CD4-positive, alpha-beta T cell treated with Interleukin-21 for 1 hour (primary cell): ENCODE data around the gene MAGI2.
"Not testable (repeated sequence)": the region's sequence is repeated elsewhere in the genome, so short reads cannot be mapped to it uniquely, and the experiment has no call there.

Experiments
- DNase-seq: peaks from one replicate; pipeline ENCODE4 v3.0.0-alpha.2; 2020

MAGI2 gene

DNA sequence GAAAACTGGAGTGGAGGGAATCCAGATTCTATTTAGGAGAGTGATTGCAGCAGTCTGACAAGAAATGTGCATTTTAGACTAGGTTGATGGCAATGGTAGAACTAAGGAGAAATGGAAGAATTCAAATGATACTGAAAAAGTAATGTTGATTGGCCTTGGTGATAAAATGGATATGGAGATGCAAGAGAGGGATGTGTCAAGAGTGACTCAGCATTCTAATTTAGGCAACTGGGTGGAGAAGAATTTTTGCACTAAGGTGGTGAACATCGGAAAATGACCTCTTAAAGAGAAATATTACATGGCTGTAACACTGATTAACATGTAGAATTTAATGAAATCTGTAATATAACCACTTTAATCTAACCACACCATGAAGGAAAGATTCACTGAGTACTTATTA, 848.3 kb downstream of the MAGI2 start:
- DNase-seq = no peak

DNA sequence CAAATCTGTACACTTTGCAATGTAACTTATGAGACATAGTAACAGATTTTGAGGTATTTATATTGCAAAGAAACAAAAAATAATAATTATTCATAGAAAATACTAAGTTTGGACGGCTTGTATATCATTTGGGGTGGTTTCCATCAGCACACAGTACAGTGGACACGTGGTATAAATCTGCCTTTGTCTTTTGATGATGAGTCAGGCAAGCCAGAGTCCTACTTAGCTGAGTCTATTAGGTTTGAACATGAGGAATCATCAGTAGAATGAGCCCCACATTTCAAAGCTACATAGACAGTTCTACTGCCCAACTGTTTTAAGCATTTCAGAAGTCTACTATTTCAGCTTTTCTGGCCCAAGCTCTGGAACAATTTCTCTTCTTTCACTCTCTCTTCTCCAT, 851.7 kb downstream of the MAGI2 start:
- DNase-seq = no peak

- DNase-seq = no peak
Measured at GRCh38 chr7:78594156-78594555, 859.3 kb downstream of the MAGI2 start.

GRCh38 chr7:78588393-78588792, 865.1 kb downstream of the MAGI2 start:
- DNase-seq = no peak

DNA sequence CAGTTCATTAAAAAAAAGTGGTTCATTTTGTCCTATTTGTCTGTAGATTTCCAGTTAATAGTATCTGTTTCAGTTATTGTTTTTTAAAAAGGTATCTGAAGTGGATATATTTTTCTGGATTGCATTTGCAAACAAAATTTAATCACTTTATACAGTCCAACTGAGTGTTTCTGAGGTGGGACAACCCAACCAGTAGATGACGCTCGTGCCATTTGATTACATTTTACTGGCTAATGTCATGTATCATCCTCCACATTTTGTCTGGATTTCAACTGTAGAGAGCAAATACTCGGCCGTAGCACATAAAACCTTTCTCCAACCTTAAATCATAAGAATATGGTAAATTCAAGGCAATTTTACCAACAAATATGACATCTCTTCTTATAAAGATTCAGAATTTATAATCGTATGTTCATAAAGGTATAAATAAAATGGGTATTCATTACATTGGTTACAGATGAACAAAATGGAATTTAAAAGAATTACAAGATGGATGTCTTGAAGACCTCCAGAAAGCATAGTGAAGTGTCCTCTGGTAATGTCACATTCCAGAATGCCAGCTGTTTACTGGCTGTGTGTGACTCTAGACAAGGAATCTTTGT, 865.9 kb downstream of the MAGI2 start:
- no peak for DNase-seq

DNA sequence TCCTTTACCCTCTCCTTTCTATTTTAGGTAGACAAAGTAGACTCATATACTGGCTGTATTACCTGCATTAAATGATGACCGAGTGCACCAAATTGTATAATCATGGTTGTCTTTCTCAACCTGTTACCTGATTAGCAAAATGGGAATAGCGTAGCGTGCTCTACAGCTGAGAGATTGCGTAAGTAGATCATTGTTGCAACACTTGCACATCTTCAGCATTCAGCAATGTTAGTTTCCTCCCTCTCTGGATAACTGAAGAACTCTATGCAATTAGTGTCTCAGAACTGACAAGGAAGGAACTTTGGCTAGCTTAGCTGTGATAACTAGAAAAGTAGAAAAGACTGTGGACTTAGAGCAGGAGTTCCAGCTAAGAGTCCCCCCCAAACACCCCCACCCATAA, 867.5 kb downstream of the MAGI2 start:
- DNase-seq = no peak

GRCh38 chr7:78578686-78579085, 874.8 kb downstream of the MAGI2 start:
- no peak for DNase-seq

DNA sequence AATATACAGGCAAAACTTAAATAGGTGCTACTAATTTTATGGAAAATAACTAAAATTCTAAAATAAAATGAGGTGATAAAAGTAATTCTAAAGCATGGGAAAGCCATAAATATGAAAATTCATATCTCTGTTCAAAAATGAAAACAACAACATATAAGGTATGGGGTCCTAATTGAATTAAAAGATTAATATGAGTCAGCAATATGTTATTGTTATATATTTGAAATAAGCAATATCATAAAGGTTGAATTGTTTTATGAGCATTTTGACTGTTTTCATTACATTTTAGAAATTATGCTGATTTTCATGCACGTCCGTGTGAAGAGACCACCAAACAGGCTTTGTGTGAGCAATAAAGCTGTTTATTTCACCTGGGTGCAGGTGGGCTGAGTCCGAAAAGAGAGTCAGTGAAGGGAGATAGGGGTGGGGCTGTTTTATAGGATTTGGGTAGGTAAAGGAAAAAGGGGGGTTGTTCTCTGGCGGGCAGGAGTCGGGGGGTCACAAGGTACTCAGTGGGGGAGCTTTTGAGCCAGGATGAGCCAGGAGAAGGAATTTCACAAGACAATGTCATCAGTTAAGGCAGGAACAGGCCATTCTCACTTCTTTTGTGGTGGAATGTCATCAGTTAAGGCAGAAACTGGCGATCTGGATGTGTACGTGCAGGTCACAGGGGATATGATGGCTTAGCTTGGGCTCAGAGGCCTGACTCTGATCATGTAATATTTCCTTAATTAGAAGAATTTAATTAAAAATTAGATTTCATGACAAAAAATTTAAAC, 876.1 kb downstream of the MAGI2 start:
- DNase-seq = not testable (repeated sequence)

DNA sequence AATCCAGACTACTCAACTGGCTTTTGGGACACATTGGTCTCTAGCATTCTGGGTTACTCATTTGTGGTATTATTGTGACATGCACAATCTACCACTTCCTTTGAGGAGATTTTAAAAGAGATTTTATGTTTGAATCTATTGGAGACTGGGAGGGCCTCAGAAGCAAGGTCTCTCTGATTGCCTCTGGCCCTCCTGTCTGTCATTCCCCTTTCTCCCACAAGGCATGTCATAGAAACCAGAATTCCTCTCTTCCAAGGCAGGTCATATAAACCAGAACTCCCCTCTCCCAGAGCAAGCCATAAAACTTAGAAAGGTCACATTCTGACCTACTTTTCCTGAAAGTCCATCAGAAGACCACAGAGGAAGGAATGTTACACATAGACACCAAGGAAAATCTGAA, 877.2 kb downstream of the MAGI2 start:
- DNase-seq = no peak

- no peak for DNase-seq
Measured at GRCh38 chr7:78571292-78571691, 882.2 kb downstream of the MAGI2 start.

DNA sequence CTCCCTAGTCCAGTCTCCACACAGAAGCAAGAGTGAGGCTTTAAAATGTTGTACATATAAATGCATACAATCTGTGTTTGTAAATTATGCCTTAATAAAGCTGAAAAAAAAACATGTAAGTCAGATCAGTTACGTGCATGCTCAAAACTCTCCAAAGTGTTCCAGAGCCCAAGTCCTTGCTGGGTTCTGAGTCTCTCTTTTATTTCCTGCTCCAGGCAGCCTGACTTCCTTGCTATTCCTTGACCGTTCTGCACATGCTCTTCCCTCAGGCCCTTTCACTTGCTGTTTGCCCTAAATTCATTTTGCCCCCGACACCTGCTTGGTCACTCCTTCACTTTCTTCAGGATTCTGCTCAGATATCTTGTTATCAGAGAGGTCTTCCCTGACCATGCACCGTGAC, 884.8 kb downstream of the MAGI2 start:
- no peak for DNase-seq

GRCh38 chr7:78567836-78568235, 885.6 kb downstream of the MAGI2 start:
- no peak for DNase-seq

- no peak for DNase-seq
Measured at GRCh38 chr7:78565784-78566183, 887.7 kb downstream of the MAGI2 start.

DNA sequence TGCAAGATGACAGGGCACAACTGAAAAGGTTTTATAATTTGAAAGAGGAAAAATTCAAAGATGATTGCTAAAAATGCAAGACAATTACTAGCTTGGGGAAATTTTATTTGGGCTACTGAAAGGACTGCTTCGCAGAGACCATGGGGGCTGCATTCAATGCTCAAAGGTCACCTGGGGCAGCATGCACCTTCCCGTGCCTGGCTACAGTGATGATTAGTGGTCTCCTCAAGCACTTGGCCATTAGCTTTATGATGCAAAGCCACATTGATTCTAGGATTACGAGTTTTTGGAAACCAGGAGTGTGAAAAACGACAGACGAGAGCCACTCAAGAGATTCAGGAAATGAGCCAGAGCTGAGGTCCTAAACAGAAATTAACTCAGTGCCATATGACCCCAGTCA, 890.3 kb downstream of the MAGI2 start:
- no peak for DNase-seq

- DNase-seq = no peak
Measured at GRCh38 chr7:78562191-78562590, 891.3 kb downstream of the MAGI2 start.

DNA sequence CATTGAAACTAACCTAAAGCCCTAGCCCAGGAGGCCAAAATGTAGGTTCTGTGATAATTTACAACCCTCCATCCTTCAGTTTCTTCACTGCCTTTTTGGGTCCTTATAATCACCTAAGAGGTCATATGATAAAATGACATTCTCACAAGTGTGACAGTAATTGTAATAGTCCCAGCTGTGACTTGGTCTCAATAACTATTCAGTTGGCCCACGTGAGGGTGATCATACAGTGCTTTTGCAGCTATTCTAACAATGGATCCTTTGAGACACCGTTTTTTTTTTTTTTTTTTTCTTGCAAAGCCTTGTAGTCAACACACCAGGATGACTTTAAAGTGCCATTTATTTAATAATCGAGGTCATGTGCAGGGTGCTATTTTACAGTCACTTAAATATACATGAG, 894.9 kb downstream of the MAGI2 start:
- DNase-seq = no peak

DNA sequence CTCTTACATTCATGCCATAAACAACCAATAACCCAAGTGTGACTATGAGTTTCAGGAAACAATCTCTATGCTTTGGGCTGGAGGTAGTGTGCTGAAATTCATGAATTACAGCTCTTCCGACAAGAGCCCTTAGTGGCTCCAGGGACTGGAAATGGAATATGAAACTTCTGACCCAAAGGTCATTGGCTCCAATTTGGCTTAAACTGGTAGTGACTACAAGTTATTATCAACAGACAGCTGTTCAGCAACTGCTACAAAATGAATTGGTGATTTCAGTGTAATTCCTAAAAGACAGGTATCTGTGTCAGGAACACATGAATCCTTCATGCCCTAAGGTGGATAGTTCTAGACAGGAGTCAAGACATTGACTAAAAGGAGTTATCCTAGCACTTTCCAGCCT, 909.5 kb downstream of the MAGI2 start:
- no peak for DNase-seq

DNA sequence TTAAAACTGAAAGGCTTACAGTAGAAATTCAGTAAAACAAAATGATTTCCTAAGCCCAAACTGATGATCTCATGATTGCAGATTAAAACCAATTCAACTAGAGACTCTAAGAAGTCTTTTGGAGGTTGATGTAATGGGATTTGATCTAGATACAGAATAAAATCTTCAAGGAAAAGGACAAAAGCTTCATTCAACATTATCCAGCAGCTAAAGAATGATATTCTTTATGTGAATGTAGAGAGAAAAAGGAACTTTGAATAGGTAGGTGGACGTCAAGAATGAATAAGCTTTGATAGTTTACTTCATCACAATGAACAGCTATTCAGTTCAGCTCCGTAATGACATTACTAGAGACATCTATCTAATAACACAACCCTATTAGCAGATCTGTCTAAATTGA, 910.5 kb downstream of the MAGI2 start:
- no peak for DNase-seq

DNA sequence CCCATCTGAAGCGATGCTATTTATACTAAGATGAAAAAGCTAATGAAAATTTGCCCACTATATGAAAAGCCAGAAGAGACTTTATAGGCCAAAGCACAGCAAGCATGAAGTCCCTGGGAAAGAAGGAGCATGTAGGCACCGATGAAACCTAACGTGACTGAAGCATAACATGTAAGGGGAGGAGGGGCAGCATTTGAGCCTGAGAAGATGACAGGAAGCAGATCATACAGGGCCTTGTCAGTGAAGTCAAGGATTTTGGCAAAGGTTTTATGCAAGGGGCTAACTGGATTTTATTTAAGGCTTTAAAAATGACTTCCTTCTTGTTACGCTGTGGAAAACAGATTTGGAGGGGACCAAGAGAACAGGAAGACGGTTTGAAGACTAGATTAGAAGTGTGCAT, 910.9 kb downstream of the MAGI2 start:
- no peak for DNase-seq

- no peak for DNase-seq
Measured at GRCh38 chr7:78539825-78540224, 913.6 kb downstream of the MAGI2 start.

DNA sequence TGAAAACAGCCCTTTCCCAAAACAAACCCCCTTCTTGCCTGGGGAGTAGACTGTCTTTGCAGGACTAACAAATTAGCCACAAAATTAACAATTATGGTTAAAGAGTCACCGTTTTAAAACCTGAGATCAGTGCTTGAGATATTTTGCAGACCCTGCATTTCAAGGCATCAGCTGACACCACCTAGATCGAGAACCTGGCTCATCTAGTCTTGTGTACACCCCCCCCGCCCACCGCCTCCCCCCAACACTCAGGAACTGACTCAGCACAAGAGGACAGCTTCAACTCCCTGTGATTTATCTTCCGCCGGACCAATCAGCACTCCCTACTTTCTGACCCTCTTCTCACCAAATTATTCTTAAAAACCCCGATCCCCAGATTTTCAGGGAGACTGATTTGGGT, 917.8 kb downstream of the MAGI2 start:
- DNase-seq = no peak

GRCh38 chr7:78530351-78530750, 923.1 kb downstream of the MAGI2 start:
- DNase-seq = no peak

GRCh38 chr7:78529392-78529791, 924.1 kb downstream of the MAGI2 start:
- no peak for DNase-seq

DNA sequence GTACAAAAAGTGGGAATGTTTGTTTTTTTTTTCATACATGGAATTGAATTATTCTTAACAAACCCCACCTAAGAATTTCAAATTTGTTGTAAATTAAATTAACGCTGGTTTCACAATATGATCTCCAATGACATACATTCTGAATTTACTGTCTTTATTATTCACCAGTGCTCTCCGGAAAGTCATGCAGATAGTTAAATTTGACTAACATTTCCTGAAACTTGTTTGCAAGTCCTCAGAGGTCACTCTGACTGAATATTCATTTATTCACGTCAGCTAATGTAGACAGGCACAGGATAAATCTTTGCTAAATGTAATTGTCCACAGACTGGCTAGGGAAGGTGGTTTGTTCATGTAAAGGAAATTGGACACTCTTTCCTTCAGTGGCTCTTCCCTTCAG, 924.5 kb downstream of the MAGI2 start:
- no peak for DNase-seq

DNA sequence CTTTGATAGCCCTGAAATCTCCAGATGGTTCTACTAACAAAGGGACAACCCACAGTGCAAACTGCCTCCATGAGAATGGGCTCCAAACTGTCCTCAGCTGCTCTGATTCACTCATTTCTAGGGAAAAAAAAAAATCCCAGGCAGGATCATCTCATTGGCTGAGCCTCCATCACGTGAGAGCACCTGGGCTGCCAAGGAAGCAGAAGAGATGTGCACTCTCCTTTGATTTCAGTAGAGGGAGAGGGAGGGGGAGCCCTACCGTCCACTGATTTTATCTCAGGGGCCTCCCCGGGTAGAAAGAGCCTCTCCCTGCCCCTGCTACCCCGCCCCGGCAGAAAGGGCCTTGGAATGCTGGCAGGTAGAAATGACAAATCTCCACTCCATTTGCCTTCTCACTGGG, 929.5 kb downstream of the MAGI2 start:
- no peak for DNase-seq
